ENCODE measurements around the gene SP140L. TPM values are rescaled to one million over a fixed set of nuclear protein-coding genes. Genes with fewer than 3 reads are reported as not detected.

The SP140L gene
- total and polyA plus RNA-seq, 2 of the 8 experiments (the other 6 are each of a cell fraction or from before 2014, with no cell fraction given), result 0.36 to 1.5 TPM

GRCh38 chr2:230400041-230400440 is 73.0 kb downstream of the SP140L start:
- Histone ChIP-seq H4K91ac (replicated peaks; ENCODE audit: insufficient read length, low read length) (no peak overlapping the region), H3K14ac (ENCODE audit: insufficient read length) (no peak overlapping the region), H4K5ac (ENCODE audit: insufficient read length, low read depth, low read length) (no peak overlapping the region), H3K79me2 (ENCODE audit: control insufficient read depth in 1 of 2, insufficient read depth in 2 of 2, low read length in 2 of 2) (no peaks in the 10 kb centered on the region), H3K56ac (replicated peaks; ENCODE audit: insufficient read length, low read depth, low read length) (no peak overlapping the region), H2BK20ac (ENCODE audit: low read length) (no peak overlapping the region), H2BK5ac (ENCODE audit: low read depth, low read length) (no peak overlapping the region), H3K9ac (replicated peaks in 1 of 4; ENCODE audit: extremely low read depth in 1 of 4, low read depth in 3 of 4, low read length in 3 of 4) (no peak overlapping the region), H2BK15ac (ENCODE audit: low read length) (no peak overlapping the region), H2BK12ac (ENCODE audit: low read depth, low read length) (no peak overlapping the region), H2AK5ac (ENCODE audit: low read depth, low read length) (no peak overlapping the region), H3K9me3 (ENCODE audit: insufficient read depth in 2 of 2, low read depth in 1 of 2, low read length in 1 of 2) (no peaks in the 10 kb centered on the region), H3K4me2 (ENCODE audit: insufficient read depth in 1 of 2, low read depth in 2 of 2, low read length in 2 of 2) (no peak overlapping the region), H3K4me1 (replicated peaks in 1 of 4; ENCODE audit: control insufficient read depth in 3 of 4, insufficient read depth in 4 of 4, low read length in 3 of 4) (no peaks in the 10 kb centered on the region), H3K23me2 (ENCODE audit: low read depth, low read length) (no peaks in the 10 kb centered on the region), H2AFZ (ENCODE audit: low read length) (no peak overlapping the region), H2BK120ac (replicated peaks; ENCODE audit: low read depth, low read length) (no peak overlapping the region), H3K4me3 (ENCODE audit: extremely low read depth in 1 of 4, insufficient read depth in 2 of 4, low read depth in 3 of 4, low read length in 4 of 4) (no peak overlapping the region), H4K8ac (ENCODE audit: extremely low read depth, insufficient read depth, low read length) (no peak overlapping the region), H4K20me1 (replicated peaks in 1 of 2; ENCODE audit: control insufficient read depth in 1 of 2, insufficient read depth in 2 of 2, low read length in 2 of 2) (no peaks in the 10 kb centered on the region), H3K27ac (ENCODE audit: low read depth, low read length) (no peak overlapping the region), H3K18ac (ENCODE audit: extremely low read depth, low read length) (no peak overlapping the region), H3K23ac (ENCODE audit: insufficient read length) (no peak overlapping the region), H3K79me1 (ENCODE audit: low read depth, low read length) (no peaks in the 10 kb centered on the region), H3K4ac (replicated peaks; ENCODE audit: insufficient read length, low read depth, low read length) (no peak overlapping the region), H3K27me3 (replicated peaks in 1 of 4; ENCODE audit: control insufficient read depth in 3 of 4, extremely low read depth in 1 of 4, insufficient read depth in 3 of 4, low read length in 3 of 4) (no peaks in the 10 kb centered on the region), H3K36me3 (ENCODE audit: control insufficient read depth in 2 of 4, insufficient read depth in 4 of 4, low read length in 3 of 4) (no peaks in the 10 kb centered on the region)
- TF ChIP-seq EGR1 (IDR thresholded peaks at IDR 0.05; ENCODE audit: borderline replicate concordance, low read depth, low read length) (no peak), NRF1 (IDR thresholded peaks at IDR 0.05; ENCODE audit: low read depth, low read length) (no peak), USF2 (IDR thresholded peaks at IDR 0.05; ENCODE audit: low read length) (no peak), RXRA (IDR thresholded peaks at IDR 0.05; ENCODE audit: insufficient read depth, low read depth, low read length) (no peak), RNF2 (IDR thresholded peaks at IDR 0.05; ENCODE audit: borderline replicate concordance, low read depth, low read length, missing control alignments, poor library complexity, severe bottlenecking) (no peak), ATF3 (IDR thresholded peaks at IDR 0.05; ENCODE audit: insufficient read depth, low read depth, low read length) (no peak), SIN3A (conservative IDR thresholded peaks at IDR 0.05 in 1 of 2, IDR thresholded peaks at IDR 0.05 in 1 of 2; ENCODE audit: low read depth in 1 of 2, low read length in 2 of 2) (no peak)
- no peak for FAIRE-seq
- no peak for DNase-seq (ENCODE audit: low read depth in 1 of 2, low spot score in 2 of 2)
- CTCF ChIA-PET (ENCODE audit: partially characterized antibody), result no interaction called here
- POLR2A ChIA-PET (ENCODE audit: partially characterized antibody), result no interaction called here
- 92% methylated on average over 7 of the region's 7 CpGs; no CpG with 5 or more reads in 1 of the 2 experiments for WGBS, 2 experiments (ENCODE audit: extremely low coverage in 1 of 2, insufficient coverage in 1 of 2, insufficient read length in 1 of 2, insufficient replicate concordance in 2 of 2, low coverage in 1 of 2, low lambda C conversion rate in 2 of 2, missing lambda C conversion rate in 1 of 2)

All from H1 (cell line).